DOHH2 (cell line): ENCODE data around the gene TIGD7.

ENCODE experiments used
- H3F3A ChIP-seq: fragments of 200-600 bp; sonication (generic), shearing (Covaris generic); 2 replicates; pipeline ENCODE4 v1.6.0; 2016; ENCODE audit warnings: antibody characterized with exemption, mild to moderate bottlenecking; ENCODE audit not compliant: control insufficient read depth, insufficient read depth
- H3K27ac ChIP-seq: fragments of 200-600 bp; sonication (generic); 2 replicates; pipeline ENCODE4 v1.5.1; 2014; ENCODE audit warnings: low read depth, mild to moderate bottlenecking, low read length, moderate library complexity
- H3K27me3 ChIP-seq: fragments of 200-600 bp; sonication (generic); 2 replicates; pipeline ENCODE4 v1.6.1; 2014; ENCODE audit warnings: mild to moderate bottlenecking, low read length, mixed read lengths; ENCODE audit not compliant: control insufficient read depth
- H3K36me3 ChIP-seq: fragments of 200-600 bp; sonication (generic); 2 replicates; pipeline ENCODE4 v1.6.1; 2014; ENCODE audit warnings: mild to moderate bottlenecking, low read length, moderate library complexity, mixed read lengths; ENCODE audit not compliant: control insufficient read depth
- H3K4me1 ChIP-seq: fragments of 200-600 bp; sonication (generic); 2 replicates; pipeline ENCODE4 v1.6.1; 2014; ENCODE audit warnings: mild to moderate bottlenecking, low read length, mixed read lengths; ENCODE audit not compliant: control insufficient read depth
- H3K4me2 ChIP-seq: fragments of 200-600 bp; sonication (generic); 2 replicates; pipeline ENCODE4 v1.6.0; 2014; ENCODE audit warnings: mild to moderate bottlenecking, low read length, moderate library complexity
- H3K4me3 ChIP-seq: fragments of 200-600 bp; sonication (generic); 2 replicates; pipeline ENCODE4 v1.5.1; 2014; ENCODE audit warnings: mild to moderate bottlenecking, low read length, mixed read lengths
- H3K79me2 ChIP-seq: fragments of 200-600 bp; sonication (generic); 2 replicates; pipeline ENCODE4 v1.6.1; 2014; ENCODE audit warnings: mild to moderate bottlenecking, low read length, mixed read lengths; ENCODE audit not compliant: control insufficient read depth
- H3K9me2 ChIP-seq: fragments of 200-600 bp; sonication (generic); replicated peaks from 2 replicates; pipeline ENCODE4 v1.6.1; 2014; ENCODE audit warnings: mild to moderate bottlenecking, low read length, mixed read lengths; ENCODE audit not compliant: control insufficient read depth
- H3K9me3 ChIP-seq: fragments of 200-600 bp; sonication (generic); 2 replicates; pipeline ENCODE4 v1.6.1; 2014; ENCODE audit warnings: antibody characterized with exemption, low read length, mixed read lengths; ENCODE audit not compliant: control insufficient read depth, insufficient read depth
- H4K20me1 ChIP-seq: fragments of 200-600 bp; sonication (generic); 2 replicates; pipeline ENCODE4 v1.6.0; 2014; ENCODE audit warnings: low read depth, mild to moderate bottlenecking, antibody characterized with exemption, low read length, moderate library complexity; ENCODE audit not compliant: control insufficient read depth, insufficient read depth
- EZH2phosphoT487 ChIP-seq: fragments of 200-600 bp; sonication (generic); IDR thresholded peaks from 2 replicates; pipeline ENCODE4 v1.6.1; 2017; ENCODE audit warnings: borderline replicate concordance, mild to moderate bottlenecking, antibody characterized with exemption, low read length, moderate library complexity, mixed read lengths
- TF ChIP-seq, protein P1 (sequence below): fragments of 200-600 bp; sonication (generic); IDR thresholded peaks from one replicate; pipeline ENCODE4 v1.5.1; 2014; ENCODE audit warnings: antibody characterized with exemption, mild to moderate bottlenecking, low read depth, low read length; ENCODE audit not compliant: poor library complexity, severe bottlenecking

TIGD7 gene

DNA sequence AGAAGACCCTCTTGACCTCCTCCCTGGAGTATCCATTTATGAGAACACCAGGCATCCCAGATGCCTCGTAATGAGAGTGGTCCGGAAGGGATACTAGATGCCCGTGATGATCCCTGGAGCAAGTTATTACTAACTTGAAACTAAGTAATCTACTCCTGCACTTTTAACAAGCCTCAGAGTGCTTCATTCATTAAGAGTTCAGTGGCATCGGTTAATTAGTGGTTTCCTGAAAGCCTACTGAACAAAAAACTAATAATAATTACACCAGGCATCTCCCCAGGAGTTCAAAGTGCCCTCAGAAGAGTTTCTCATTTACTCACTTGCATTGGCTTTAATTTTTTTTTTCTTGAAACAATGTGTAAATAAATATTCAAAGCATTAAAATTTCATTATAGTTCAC lies 22.3 kb upstream of the TIGD7 start:
- H4K20me1 ChIP-seq = no peaks in the 10 kb centered on the region
- H3K4me2 ChIP-seq = no peak overlapping the region

DNA sequence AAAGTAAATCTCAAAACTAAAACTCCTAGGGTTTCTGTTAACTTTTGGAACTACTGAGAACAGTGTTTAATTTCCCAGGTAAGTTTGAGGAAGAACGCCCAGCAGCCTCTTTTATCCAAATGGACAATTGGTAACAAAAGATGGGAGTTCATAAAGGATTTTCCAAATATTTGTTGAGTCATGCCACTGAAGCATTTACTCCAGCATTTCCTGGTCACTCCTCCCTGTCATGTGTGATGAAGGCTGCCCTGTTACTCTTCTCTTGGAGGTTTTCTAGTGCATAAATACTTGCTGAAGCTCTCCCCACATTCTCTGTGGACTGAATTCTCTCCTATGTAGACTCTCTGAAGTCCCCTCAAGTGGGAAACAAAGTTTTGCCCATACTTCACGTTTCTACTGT lies 16.6 kb upstream of the TIGD7 start:
- H3K27ac ChIP-seq = no peak overlapping the region
- no peaks in the 10 kb centered on the region for H3K9me2 ChIP-seq
- no peak overlapping the region for H3K4me3 ChIP-seq
- no peak overlapping the region for H3K4me2 ChIP-seq
- no peaks in the 10 kb centered on the region for H3K4me1 ChIP-seq
- no peaks in the 10 kb centered on the region for H3K27me3 ChIP-seq
- H3K36me3 ChIP-seq = peaks cover 19% of the 10 kb centered on the region
- no peaks in the 10 kb centered on the region for H3K79me2 ChIP-seq
- TF ChIP-seq, protein P1, sequence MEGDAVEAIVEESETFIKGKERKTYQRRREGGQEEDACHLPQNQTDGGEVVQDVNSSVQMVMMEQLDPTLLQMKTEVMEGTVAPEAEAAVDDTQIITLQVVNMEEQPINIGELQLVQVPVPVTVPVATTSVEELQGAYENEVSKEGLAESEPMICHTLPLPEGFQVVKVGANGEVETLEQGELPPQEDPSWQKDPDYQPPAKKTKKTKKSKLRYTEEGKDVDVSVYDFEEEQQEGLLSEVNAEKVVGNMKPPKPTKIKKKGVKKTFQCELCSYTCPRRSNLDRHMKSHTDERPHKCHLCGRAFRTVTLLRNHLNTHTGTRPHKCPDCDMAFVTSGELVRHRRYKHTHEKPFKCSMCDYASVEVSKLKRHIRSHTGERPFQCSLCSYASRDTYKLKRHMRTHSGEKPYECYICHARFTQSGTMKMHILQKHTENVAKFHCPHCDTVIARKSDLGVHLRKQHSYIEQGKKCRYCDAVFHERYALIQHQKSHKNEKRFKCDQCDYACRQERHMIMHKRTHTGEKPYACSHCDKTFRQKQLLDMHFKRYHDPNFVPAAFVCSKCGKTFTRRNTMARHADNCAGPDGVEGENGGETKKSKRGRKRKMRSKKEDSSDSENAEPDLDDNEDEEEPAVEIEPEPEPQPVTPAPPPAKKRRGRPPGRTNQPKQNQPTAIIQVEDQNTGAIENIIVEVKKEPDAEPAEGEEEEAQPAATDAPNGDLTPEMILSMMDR = no peak
- no peak for TF ChIP-seq EZH2phosphoT487
- no peaks in the 10 kb centered on the region for H3F3A ChIP-seq
- peaks cover 31% of the 10 kb centered on the region for H3K9me3 ChIP-seq
- no peaks in the 10 kb centered on the region for H4K20me1 ChIP-seq

More for the DNA sequence above, 22.3 kb upstream of the TIGD7 start:
- TF ChIP-seq EZH2phosphoT487 = no peak
- TF ChIP-seq, protein P1 = no peak
- H3F3A ChIP-seq = no peaks in the 10 kb centered on the region
- no peaks in the 10 kb centered on the region for H3K36me3 ChIP-seq
- no peaks in the 10 kb centered on the region for H3K79me2 ChIP-seq
- H3K27ac ChIP-seq = no peak overlapping the region
- no peaks in the 10 kb centered on the region for H3K9me3 ChIP-seq
- H3K4me1 ChIP-seq = no peaks in the 10 kb centered on the region
- no peaks in the 10 kb centered on the region for H3K27me3 ChIP-seq
- H3K9me2 ChIP-seq = no peaks in the 10 kb centered on the region
- H3K4me3 ChIP-seq = no peak overlapping the region

DNA sequence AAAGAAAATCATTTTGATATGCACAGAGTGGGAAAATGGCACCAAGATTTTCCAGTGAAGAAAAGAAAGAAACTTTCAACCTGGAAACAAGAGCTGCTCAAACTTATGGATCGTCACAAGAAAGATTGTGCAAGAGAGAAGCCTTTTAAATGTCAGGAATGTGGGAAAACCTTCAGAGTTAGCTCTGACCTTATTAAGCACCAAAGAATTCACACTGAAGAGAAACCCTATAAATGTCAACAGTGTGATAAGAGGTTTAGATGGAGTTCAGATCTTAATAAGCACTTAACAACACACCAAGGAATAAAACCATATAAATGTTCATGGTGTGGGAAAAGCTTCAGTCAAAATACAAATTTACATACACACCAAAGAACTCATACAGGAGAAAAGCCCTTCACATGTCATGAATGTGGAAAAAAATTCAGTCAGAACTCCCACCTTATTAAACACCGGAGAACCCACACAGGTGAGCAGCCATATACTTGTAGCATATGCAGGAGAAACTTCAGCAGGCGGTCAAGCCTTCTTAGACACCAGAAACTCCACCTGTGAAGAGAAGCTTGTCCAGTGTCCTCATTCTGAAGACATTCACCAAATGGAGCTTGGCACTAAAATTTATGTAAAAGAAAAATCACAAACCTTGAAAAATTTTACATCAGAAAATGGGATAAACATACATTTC lies 12.2 kb upstream of the TIGD7 start:
- Histone ChIP-seq H3K4me1 (no peaks in the 10 kb centered on the region), H3K9me2 (no peaks in the 10 kb centered on the region), H3K27ac (no peak overlapping the region), H3K79me2 (no peaks in the 10 kb centered on the region), H3K9me3 (peaks cover 57% of the 10 kb centered on the region), H3K4me2 (no peak overlapping the region), H4K20me1 (no peaks in the 10 kb centered on the region), H3K36me3 (peaks cover 56% of the 10 kb centered on the region), H3K4me3 (no peak overlapping the region), H3F3A (no peaks in the 10 kb centered on the region), H3K27me3 (no peaks in the 10 kb centered on the region)
- TF ChIP-seq, protein P1 = no peak
